Measurements from ENCODE around the gene MSI2.

Gene MSI2

GRCh38 chr17:57549468-57549867 is 293.1 kb downstream of the MSI2 start:
- no peaks in the 10 kb centered on the region for H3F3A ChIP-seq (ENCODE audit: insufficient read depth, low read length)
- H3K9me3 ChIP-seq (ENCODE audit: low read length), result no peaks in the 10 kb centered on the region
- peaks cover 25% of the 10 kb centered on the region; the same call in 1 of the 2 replicates for H3K36me3 ChIP-seq (ENCODE audit: insufficient read depth, low read length)
- peak overlapping the region; percentile 85 for H3K4me3 ChIP-seq (ENCODE audit: low read depth, low read length, poor library complexity, severe bottlenecking)
- H3K9me2 ChIP-seq (ENCODE audit: low read depth, low read length), result no peaks in the 10 kb centered on the region
- peaks cover 10% of the 10 kb centered on the region for H3K79me2 ChIP-seq (ENCODE audit: insufficient read depth, low read length)
- TF ChIP-seq EZH2 (IDR thresholded peaks at IDR 0.05; ENCODE audit: borderline replicate concordance, low read length) (no peak), CTCF (IDR thresholded peaks at IDR 0.05; ENCODE audit: low read length) (no peak)
- no peaks in the 10 kb centered on the region for H3K27me3 ChIP-seq (ENCODE audit: insufficient read depth, low read length)
- H4K20me1 ChIP-seq (ENCODE audit: insufficient read depth, low read length), result no peaks in the 10 kb centered on the region
- peak overlapping the region; percentile 99 for H3K9ac ChIP-seq (ENCODE audit: low read length)
- H3K4me2 ChIP-seq (ENCODE audit: low read length), result peak overlapping the region; percentile 96
- H3K27ac ChIP-seq (ENCODE audit: low read depth, low read length, poor library complexity, severe bottlenecking), result peak overlapping the region; percentile 99
- H2AFZ ChIP-seq (ENCODE audit: low read length), result no peak overlapping the region
- peaks cover 97% of the 10 kb centered on the region for H3K4me1 ChIP-seq (ENCODE audit: insufficient read depth, low read length, severe bottlenecking)

DNA sequence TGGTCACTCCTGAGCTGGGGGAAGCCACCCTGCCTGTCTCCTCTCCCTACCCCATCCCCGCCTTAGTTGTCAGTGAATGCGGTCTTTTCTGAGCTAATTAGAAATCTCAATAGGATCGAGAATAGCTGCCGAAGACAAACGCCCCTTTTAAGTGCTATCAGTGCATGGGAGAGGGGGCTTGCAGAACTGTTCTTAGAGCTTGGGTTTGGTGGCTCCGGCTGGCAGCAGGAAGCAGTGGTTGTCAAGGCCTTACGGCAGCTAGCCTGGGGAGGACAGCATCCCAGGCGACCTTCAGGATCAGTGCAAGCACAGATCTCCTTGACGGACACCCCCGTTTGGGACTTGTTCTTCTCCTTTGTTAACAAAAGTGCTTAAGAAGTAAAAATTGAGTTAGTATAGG is 293.7 kb downstream of the MSI2 start:
- no peak for TF ChIP-seq EZH2 (IDR thresholded peaks at IDR 0.05; ENCODE audit: borderline replicate concordance, low read length)
- TF ChIP-seq CTCF (IDR thresholded peaks at IDR 0.05; ENCODE audit: low read length), result no peak
- Histone ChIP-seq H3K27me3 (ENCODE audit: insufficient read depth, low read length) (no peaks in the 10 kb centered on the region), H3K36me3 (ENCODE audit: insufficient read depth, low read length) (peaks cover 25% of the 10 kb centered on the region; the same call in 1 of the 2 replicates), H2AFZ (ENCODE audit: low read length) (no peak overlapping the region), H3K4me3 (ENCODE audit: low read depth, low read length, poor library complexity, severe bottlenecking) (peak overlapping the region; percentile 85), H3K4me1 (ENCODE audit: insufficient read depth, low read length, severe bottlenecking) (peaks cover 97% of the 10 kb centered on the region), H3K79me2 (ENCODE audit: insufficient read depth, low read length) (peaks cover 10% of the 10 kb centered on the region), H3K27ac (ENCODE audit: low read depth, low read length, poor library complexity, severe bottlenecking) (peak overlapping the region; percentile 99), H3F3A (ENCODE audit: insufficient read depth, low read length) (no peaks in the 10 kb centered on the region), H3K9me2 (ENCODE audit: low read depth, low read length) (no peaks in the 10 kb centered on the region), H3K4me2 (ENCODE audit: low read length) (peak overlapping the region; percentile 96), H4K20me1 (ENCODE audit: insufficient read depth, low read length) (no peaks in the 10 kb centered on the region), H3K9ac (ENCODE audit: low read length) (peak overlapping the region; percentile 99), H3K9me3 (ENCODE audit: low read length) (no peaks in the 10 kb centered on the region)

GRCh38 chr17:57550668-57551315 is 294.5 kb downstream of the MSI2 start:
- H3K9ac ChIP-seq (ENCODE audit: low read length), result peak overlapping the region; percentile 99
- no peaks in the 10 kb centered on the region for H3K9me2 ChIP-seq (ENCODE audit: low read depth, low read length)
- no peaks in the 10 kb centered on the region for H3K9me3 ChIP-seq (ENCODE audit: low read length)
- H3K27ac ChIP-seq (ENCODE audit: low read depth, low read length, poor library complexity, severe bottlenecking), result peak overlapping the region; percentile 99
- peak overlapping the region; percentile 96 for H3K4me2 ChIP-seq (ENCODE audit: low read length)
- TF ChIP-seq EZH2 (IDR thresholded peaks at IDR 0.05; ENCODE audit: borderline replicate concordance, low read length) (no peak), CTCF (IDR thresholded peaks at IDR 0.05; ENCODE audit: low read length) (no peak)
- H2AFZ ChIP-seq (ENCODE audit: low read length), result no peak overlapping the region
- H3K79me2 ChIP-seq (ENCODE audit: insufficient read depth, low read length), result peaks cover 16% of the 10 kb centered on the region
- peaks cover 97% of the 10 kb centered on the region for H3K4me1 ChIP-seq (ENCODE audit: insufficient read depth, low read length, severe bottlenecking)
- peak overlapping the region; percentile 85 for H3K4me3 ChIP-seq (ENCODE audit: low read depth, low read length, poor library complexity, severe bottlenecking)
- no peaks in the 10 kb centered on the region for H3F3A ChIP-seq (ENCODE audit: insufficient read depth, low read length)
- peaks cover 23% of the 10 kb centered on the region; the same call in 1 of the 2 replicates for H3K36me3 ChIP-seq (ENCODE audit: insufficient read depth, low read length)
- H3K27me3 ChIP-seq (ENCODE audit: insufficient read depth, low read length), result no peaks in the 10 kb centered on the region
- H4K20me1 ChIP-seq (ENCODE audit: insufficient read depth, low read length), result no peaks in the 10 kb centered on the region
